HL-60 (cell line): ENCODE results near the gene EFCAB6.

Experiments
- DNase-seq, 2 experiments: peaks; one replicate each; pipeline ENCODE4 v3.0.0-alpha.2; 2010 to 2020; ENCODE audit warnings: low read depth in 1 of 2, low spot score in 1 of 2
- H3K27ac ChIP-seq: fragments of 250-450 bp; sonication (Bioruptor Pico); replicated peaks from 2 replicates; pipeline ENCODE4 v1.5.1; 2020; ENCODE audit warnings: mild to moderate bottlenecking, moderate library complexity
- H3K27me3 ChIP-seq: fragments of 250-450 bp; sonication (Bioruptor Pico); 2 replicates; pipeline ENCODE4 v1.5.1; 2021; ENCODE audit warnings: mild to moderate bottlenecking, moderate library complexity; ENCODE audit not compliant: insufficient read depth, poor library complexity, severe bottlenecking
- H3K4me3 ChIP-seq: replicated peaks from 2 replicates; pipeline ENCODE4 v1.5.1; 2011; ENCODE audit warnings: mild to moderate bottlenecking, control low read depth, low read length; ENCODE audit not compliant: insufficient read depth
- GABPA ChIP-seq: IDR thresholded peaks from 2 replicates; pipeline ENCODE4 v1.6.1; 2012; ENCODE audit warnings: low read depth
- POLR2AphosphoS5 ChIP-seq: IDR thresholded peaks from 2 replicates; pipeline ENCODE4 v1.6.1; 2012; ENCODE audit warnings: low read depth
- REST ChIP-seq: IDR thresholded peaks from 2 replicates; pipeline ENCODE4 v1.6.1; 2012; ENCODE audit warnings: low read depth; ENCODE audit not compliant: insufficient replicate concordance
- SPI1 ChIP-seq: IDR thresholded peaks from 2 replicates; pipeline ENCODE4 v1.6.1; 2012; ENCODE audit warnings: low read depth, mild to moderate bottlenecking, borderline replicate concordance
- TF ChIP-seq, protein P1 (sequence below): IDR thresholded peaks from one replicate; pipeline ENCODE4 v1.5.1; 2011; ENCODE audit warnings: low read length, control low read depth, inconsistent platforms; ENCODE audit not compliant: insufficient read depth

EFCAB6 gene

DNA sequence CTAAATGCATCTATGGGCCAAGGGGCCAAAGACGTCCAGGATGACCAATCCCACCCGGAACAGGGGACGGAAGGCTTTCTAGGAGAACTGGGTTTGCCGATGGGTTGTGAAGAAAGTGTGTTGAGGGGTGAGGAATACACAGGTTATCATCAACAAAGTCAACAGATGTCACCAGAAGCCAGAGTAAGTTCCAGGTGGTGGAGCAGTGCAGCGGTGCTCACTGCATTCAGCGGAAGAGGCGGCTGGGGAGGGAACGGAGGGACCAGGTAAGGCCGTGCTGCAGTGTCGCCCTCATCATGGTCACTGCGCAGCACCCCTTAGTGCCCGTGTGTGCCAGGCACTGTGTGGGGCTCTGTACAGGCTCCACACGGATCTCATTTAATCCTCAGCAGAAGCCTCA, 176.0 kb downstream of the EFCAB6 start:
- H3K27ac ChIP-seq: no peak overlapping the region
- H3K4me3 ChIP-seq: no peak overlapping the region
- TF ChIP-seq GABPA: no peak
- TF ChIP-seq, protein P1, sequence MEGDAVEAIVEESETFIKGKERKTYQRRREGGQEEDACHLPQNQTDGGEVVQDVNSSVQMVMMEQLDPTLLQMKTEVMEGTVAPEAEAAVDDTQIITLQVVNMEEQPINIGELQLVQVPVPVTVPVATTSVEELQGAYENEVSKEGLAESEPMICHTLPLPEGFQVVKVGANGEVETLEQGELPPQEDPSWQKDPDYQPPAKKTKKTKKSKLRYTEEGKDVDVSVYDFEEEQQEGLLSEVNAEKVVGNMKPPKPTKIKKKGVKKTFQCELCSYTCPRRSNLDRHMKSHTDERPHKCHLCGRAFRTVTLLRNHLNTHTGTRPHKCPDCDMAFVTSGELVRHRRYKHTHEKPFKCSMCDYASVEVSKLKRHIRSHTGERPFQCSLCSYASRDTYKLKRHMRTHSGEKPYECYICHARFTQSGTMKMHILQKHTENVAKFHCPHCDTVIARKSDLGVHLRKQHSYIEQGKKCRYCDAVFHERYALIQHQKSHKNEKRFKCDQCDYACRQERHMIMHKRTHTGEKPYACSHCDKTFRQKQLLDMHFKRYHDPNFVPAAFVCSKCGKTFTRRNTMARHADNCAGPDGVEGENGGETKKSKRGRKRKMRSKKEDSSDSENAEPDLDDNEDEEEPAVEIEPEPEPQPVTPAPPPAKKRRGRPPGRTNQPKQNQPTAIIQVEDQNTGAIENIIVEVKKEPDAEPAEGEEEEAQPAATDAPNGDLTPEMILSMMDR: no peak
- no peak for TF ChIP-seq POLR2AphosphoS5
- no peak for TF ChIP-seq SPI1
- no peak for TF ChIP-seq REST
- no peak for DNase-seq
- no peaks in the 10 kb centered on the region for H3K27me3 ChIP-seq

DNA sequence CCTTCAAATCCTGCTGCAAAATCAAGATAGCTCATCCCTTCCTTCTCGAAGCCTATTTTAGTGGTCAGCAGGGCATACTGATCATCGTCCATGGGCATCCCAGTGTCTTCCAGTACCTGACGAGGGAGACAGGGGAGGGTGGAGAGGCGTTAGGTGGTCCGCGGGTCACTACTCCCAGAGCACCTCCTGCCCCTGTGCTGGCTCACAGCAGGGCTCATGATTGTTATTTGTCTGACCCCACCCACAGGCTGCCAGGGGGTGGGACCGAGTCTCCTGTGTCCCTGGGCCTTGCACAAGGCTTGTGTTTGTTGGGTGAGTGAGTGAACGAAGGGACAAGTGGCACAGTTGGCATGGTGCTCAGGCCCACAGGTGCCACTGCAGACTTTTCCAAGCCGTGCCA, 177.0 kb downstream of the EFCAB6 start:
- no peaks in the 10 kb centered on the region for H3K27me3 ChIP-seq
- no peak overlapping the region for H3K27ac ChIP-seq
- no peak for TF ChIP-seq GABPA
- no peak for TF ChIP-seq POLR2AphosphoS5
- TF ChIP-seq, protein P1: no peak
- no peak for TF ChIP-seq SPI1
- DNase-seq: no peak
- no peak overlapping the region for H3K4me3 ChIP-seq

DNA sequence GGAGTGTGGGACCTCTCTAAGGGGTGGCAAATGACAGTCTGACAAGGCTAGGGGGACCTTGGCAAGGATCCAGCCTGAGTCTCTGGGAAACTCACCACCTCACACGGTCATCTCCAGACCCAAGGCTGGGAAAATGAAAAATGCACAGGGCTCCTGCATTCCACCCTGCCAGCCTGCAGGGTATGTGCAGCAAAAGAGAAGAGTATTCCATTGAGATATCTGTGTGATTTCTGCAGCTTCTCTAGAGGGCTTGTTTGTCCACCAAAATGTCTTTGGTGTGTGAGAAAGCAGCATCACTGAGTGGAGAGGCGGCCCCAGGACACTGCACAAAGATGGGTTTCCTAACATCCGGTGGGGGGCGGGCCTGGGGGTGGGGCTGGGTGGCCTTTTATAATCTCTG, 177.8 kb downstream of the EFCAB6 start:
- no peak overlapping the region for H3K4me3 ChIP-seq
- TF ChIP-seq GABPA (no peak), POLR2AphosphoS5 (no peak)
- no peak for DNase-seq
- H3K27me3 ChIP-seq: no peaks in the 10 kb centered on the region
- H3K27ac ChIP-seq: no peak overlapping the region

DNA sequence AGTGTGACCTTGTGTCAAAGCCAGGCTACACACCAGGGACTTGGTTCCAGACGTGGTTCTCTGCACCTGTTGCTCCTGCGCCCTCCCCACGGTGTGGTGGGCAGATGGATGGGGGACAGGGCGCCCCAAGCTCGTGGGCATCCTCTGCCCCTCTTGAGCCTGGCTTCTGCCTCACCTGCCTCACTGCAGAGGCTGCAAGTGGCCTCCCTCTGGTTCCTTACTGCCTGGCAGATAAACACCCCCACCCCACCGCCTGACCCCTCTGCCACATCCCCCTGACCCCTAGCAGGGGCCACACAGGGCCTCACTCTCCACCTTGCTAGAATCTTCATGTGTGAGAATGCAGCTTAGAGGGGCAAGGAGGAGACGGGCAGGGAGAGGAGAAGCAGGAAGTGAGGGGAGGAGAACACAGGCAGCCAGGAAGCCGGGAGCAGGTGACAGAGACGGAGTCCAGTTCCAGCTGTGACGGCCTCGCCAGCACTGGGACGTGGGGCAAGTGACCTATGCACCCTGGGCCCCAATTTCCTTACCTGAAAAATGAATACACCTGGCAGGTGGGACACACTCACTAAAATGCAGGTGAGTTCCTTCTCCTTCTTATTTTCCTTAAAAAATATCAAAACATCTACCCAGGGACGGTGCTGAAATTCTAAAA, 178.3 kb downstream of the EFCAB6 start:
- no peak overlapping the region for H3K4me3 ChIP-seq

More for the DNA sequence above, 178.3 kb downstream of the EFCAB6 start:
- Histone ChIP-seq H3K27ac (no peak overlapping the region), H3K27me3 (no peaks in the 10 kb centered on the region)
- DNase-seq: no peak
- TF ChIP-seq SPI1 (no peak), REST (no peak), GABPA (no peak), POLR2AphosphoS5 (no peak)
- TF ChIP-seq, protein P1: no peak
